ENCODE data around the gene PLEKHM3.

GRCh38 chr2:207875473-207876212, 149.7 kb downstream of the PLEKHM3 start:
- TF ChIP-seq, protein P1, sequence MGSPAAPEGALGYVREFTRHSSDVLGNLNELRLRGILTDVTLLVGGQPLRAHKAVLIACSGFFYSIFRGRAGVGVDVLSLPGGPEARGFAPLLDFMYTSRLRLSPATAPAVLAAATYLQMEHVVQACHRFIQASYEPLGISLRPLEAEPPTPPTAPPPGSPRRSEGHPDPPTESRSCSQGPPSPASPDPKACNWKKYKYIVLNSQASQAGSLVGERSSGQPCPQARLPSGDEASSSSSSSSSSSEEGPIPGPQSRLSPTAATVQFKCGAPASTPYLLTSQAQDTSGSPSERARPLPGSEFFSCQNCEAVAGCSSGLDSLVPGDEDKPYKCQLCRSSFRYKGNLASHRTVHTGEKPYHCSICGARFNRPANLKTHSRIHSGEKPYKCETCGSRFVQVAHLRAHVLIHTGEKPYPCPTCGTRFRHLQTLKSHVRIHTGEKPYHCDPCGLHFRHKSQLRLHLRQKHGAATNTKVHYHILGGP (tag by site-specific recombination; IDR thresholded peaks at IDR 0.05) = no peak
- TF ChIP-seq, protein P2, sequence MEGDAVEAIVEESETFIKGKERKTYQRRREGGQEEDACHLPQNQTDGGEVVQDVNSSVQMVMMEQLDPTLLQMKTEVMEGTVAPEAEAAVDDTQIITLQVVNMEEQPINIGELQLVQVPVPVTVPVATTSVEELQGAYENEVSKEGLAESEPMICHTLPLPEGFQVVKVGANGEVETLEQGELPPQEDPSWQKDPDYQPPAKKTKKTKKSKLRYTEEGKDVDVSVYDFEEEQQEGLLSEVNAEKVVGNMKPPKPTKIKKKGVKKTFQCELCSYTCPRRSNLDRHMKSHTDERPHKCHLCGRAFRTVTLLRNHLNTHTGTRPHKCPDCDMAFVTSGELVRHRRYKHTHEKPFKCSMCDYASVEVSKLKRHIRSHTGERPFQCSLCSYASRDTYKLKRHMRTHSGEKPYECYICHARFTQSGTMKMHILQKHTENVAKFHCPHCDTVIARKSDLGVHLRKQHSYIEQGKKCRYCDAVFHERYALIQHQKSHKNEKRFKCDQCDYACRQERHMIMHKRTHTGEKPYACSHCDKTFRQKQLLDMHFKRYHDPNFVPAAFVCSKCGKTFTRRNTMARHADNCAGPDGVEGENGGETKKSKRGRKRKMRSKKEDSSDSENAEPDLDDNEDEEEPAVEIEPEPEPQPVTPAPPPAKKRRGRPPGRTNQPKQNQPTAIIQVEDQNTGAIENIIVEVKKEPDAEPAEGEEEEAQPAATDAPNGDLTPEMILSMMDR (tag by site-specific recombination; IDR thresholded peaks at IDR 0.05) = no peak
- TF ChIP-seq YY1 (tag by site-specific recombination; IDR thresholded peaks at IDR 0.05) (no peak), ATF2 (tag by site-specific recombination; IDR thresholded peaks at IDR 0.05; ENCODE audit: low read depth) (no peak)
